ENCODE results near the gene NOTCH2. TPM values are rescaled to one million over a fixed set of nuclear protein-coding genes. Genes with fewer than 3 reads are reported as not detected.

The NOTCH2 gene
- total RNA-seq, 1 donor: 200 TPM

- no peak for TF ChIP-seq CTCF (IDR thresholded peaks at IDR 0.05; ENCODE audit: insufficient read depth, low read depth, low read length)
- no peak for DNase-seq (ENCODE audit: low read depth)
- no peak overlapping the region for H3K4me3 ChIP-seq (ENCODE audit: low read depth, low read length)
These were observed 144.2 kb downstream of the NOTCH2 start for GRCh38 chr1:119924948-119925898.

- DNase-seq (ENCODE audit: low read depth): no peak
- H3K4me3 ChIP-seq (ENCODE audit: low read depth, low read length): no peak overlapping the region
- no peak for TF ChIP-seq CTCF (IDR thresholded peaks at IDR 0.05; ENCODE audit: insufficient read depth, low read depth, low read length)
These were observed 149.1 kb downstream of the NOTCH2 start for GRCh38 chr1:119920104-119920968.

- TF ChIP-seq CTCF (IDR thresholded peaks at IDR 0.05; ENCODE audit: insufficient read depth, low read depth, low read length): no peak
- DNase-seq (ENCODE audit: low read depth): no peak
- H3K4me3 ChIP-seq (ENCODE audit: low read depth, low read length): no peak overlapping the region
These were observed 150.2 kb downstream of the NOTCH2 start for GRCh38 chr1:119919241-119919640.

- no peak overlapping the region for H3K4me3 ChIP-seq (ENCODE audit: low read depth, low read length)
- TF ChIP-seq CTCF (IDR thresholded peaks at IDR 0.05; ENCODE audit: insufficient read depth, low read depth, low read length): no peak
- DNase-seq (ENCODE audit: low read depth): no peak
These were observed 151.2 kb downstream of the NOTCH2 start for GRCh38 chr1:119918301-119918700.

GRCh38 chr1:119917304-119918055 lies 152.0 kb downstream of the NOTCH2 start:
- no peak for DNase-seq (ENCODE audit: low read depth)
- no peak for TF ChIP-seq CTCF (IDR thresholded peaks at IDR 0.05; ENCODE audit: insufficient read depth, low read depth, low read length)
- no peak overlapping the region for H3K4me3 ChIP-seq (ENCODE audit: low read depth, low read length)

- TF ChIP-seq CTCF (IDR thresholded peaks at IDR 0.05; ENCODE audit: insufficient read depth, low read depth, low read length): no peak
- no peak for DNase-seq (ENCODE audit: low read depth)
- no peak overlapping the region for H3K4me3 ChIP-seq (ENCODE audit: low read depth, low read length)
These were observed 153.9 kb downstream of the NOTCH2 start for GRCh38 chr1:119915517-119915916.

Data from fibroblast of villous mesenchyme (primary cell).